HEK293 (cell line): ENCODE results near the gene SMIM30.

Experiments
- CTCF ChIA-PET: fragments of 350-600 bp; formaldehyde crosslinking; extraction: SDS; loops from one replicate; lab custom pipeline; 2021; ENCODE audit warnings: antibody characterized with exemption; lab: Yijun Ruan, JAX
- POLR2A ChIA-PET: fragments of 300-600 bp; formaldehyde crosslinking; extraction: SDS; loops from one replicate; lab custom pipeline; 2020; ENCODE audit warnings: antibody characterized with exemption, inconsistent platforms; lab: Yijun Ruan, JAX
- H3K27ac ChIP-seq: fragments of 200-500 bp; sonication (Bioruptor generic); 2 replicates; pipeline ENCODE4 v1.5.1; 2014; ENCODE audit warnings: low read depth, low read length, control low read depth, inconsistent platforms; ENCODE audit errors: extremely low read depth
- H3K36me3 ChIP-seq, 2 experiments: fragments of 200-500 bp in 1 of 2; sonication (Bioruptor generic) in 1 of 2; 1 replicate in 1 of 2; 2 replicates in 1 of 2; pipeline ENCODE4 v1.5.1; 2014 to 2017; ENCODE audit warnings: inconsistent platforms in 2 of 2, low read length in 2 of 2; ENCODE audit not compliant: control insufficient read depth in 2 of 2, insufficient read depth in 1 of 2
- H3K4me1 ChIP-seq: fragments of 200-500 bp; sonication (Bioruptor generic); 2 replicates; pipeline ENCODE4 v1.5.1; 2014; ENCODE audit warnings: mild to moderate bottlenecking, low read length, inconsistent platforms; ENCODE audit not compliant: control insufficient read depth, insufficient read depth
- H3K4me3 ChIP-seq: 2 replicates; pipeline ENCODE4 v1.5.1; 2011; ENCODE audit warnings: low read depth, mild to moderate bottlenecking, control low read depth, low read length, moderate library complexity
- H3K9me3 ChIP-seq: fragments of 200-500 bp; sonication (Bioruptor generic); 2 replicates; pipeline ENCODE4 v1.5.1; 2014; ENCODE audit warnings: low read depth, low read length, inconsistent platforms; ENCODE audit not compliant: control insufficient read depth, insufficient read depth
- EGR2 ChIP-seq: fragments of 450-650 bp; formaldehyde crosslinking; IDR thresholded peaks from 2 replicates; pipeline ENCODE4 v1.5.1; 2016; ENCODE audit warnings: low read depth, missing biosample characterization, missing genetic modification characterization
- HIC1 ChIP-seq: fragments of 450-650 bp; formaldehyde crosslinking; IDR thresholded peaks from 2 replicates; pipeline ENCODE4 v1.5.1; 2016; ENCODE audit warnings: missing biosample characterization, missing genetic modification characterization
- HOXC10 ChIP-seq: sonication (generic); formaldehyde crosslinking; IDR thresholded peaks from 2 replicates; pipeline ENCODE4 v1.8.1; 2023; ENCODE audit warnings: mild to moderate bottlenecking, missing genetic modification reagents
- KLF8 ChIP-seq: fragments of 450-650 bp; formaldehyde crosslinking; IDR thresholded peaks from 2 replicates; pipeline ENCODE4 v1.5.1; 2016; ENCODE audit warnings: missing biosample characterization, missing genetic modification characterization
- OSR2 ChIP-seq: fragments of 450-650 bp; formaldehyde crosslinking; IDR thresholded peaks from 2 replicates; pipeline ENCODE4 v1.5.1; 2016; ENCODE audit warnings: missing biosample characterization, missing genetic modification characterization
- OVOL3 ChIP-seq: fragments of 450-650 bp; formaldehyde crosslinking; IDR thresholded peaks from 2 replicates; pipeline ENCODE4 v1.5.1; 2016; ENCODE audit warnings: missing biosample characterization, missing genetic modification characterization
- PRDM6 ChIP-seq: fragments of 450-650 bp; formaldehyde crosslinking; IDR thresholded peaks from 2 replicates; pipeline ENCODE4 v1.5.1; 2017; ENCODE audit warnings: missing biosample characterization, missing genetic modification characterization
- REST ChIP-seq: fragments of 450-650 bp; formaldehyde crosslinking; IDR thresholded peaks from 2 replicates; pipeline ENCODE4 v1.5.1; 2016; ENCODE audit warnings: missing biosample characterization, missing genetic modification characterization
- ZBTB7A ChIP-seq: fragments of 450-650 bp; formaldehyde crosslinking; IDR thresholded peaks from 2 replicates; pipeline ENCODE4 v1.5.1; 2016; ENCODE audit warnings: low read depth, missing biosample characterization, missing genetic modification characterization
- ZBTB8A ChIP-seq: fragments of 450-650 bp; formaldehyde crosslinking; IDR thresholded peaks from 2 replicates; pipeline ENCODE4 v1.5.1; 2016; ENCODE audit warnings: missing biosample characterization, missing genetic modification characterization
- ZFP37 ChIP-seq: fragments of 450-650 bp; formaldehyde crosslinking; IDR thresholded peaks from 2 replicates; pipeline ENCODE4 v1.5.1; 2016; ENCODE audit warnings: missing biosample characterization, missing genetic modification characterization
- ZNF112 ChIP-seq: fragments of 450-650 bp; formaldehyde crosslinking; IDR thresholded peaks from 2 replicates; pipeline ENCODE4 v1.5.0; 2017; ENCODE audit warnings: missing biosample characterization, missing genetic modification characterization
- ZNF114 ChIP-seq: fragments of 450-650 bp; formaldehyde crosslinking; IDR thresholded peaks from 2 replicates; pipeline ENCODE4 v1.5.0; 2017; ENCODE audit warnings: missing biosample characterization, missing genetic modification characterization
- ZNF19 ChIP-seq: fragments of 450-650 bp; formaldehyde crosslinking; IDR thresholded peaks from 2 replicates; pipeline ENCODE4; 2016; ENCODE audit warnings: missing biosample characterization, missing genetic modification characterization, low read depth
- ZNF302 ChIP-seq: fragments of 450-650 bp; formaldehyde crosslinking; IDR thresholded peaks from 2 replicates; pipeline ENCODE4 v1.5.1; 2016; ENCODE audit warnings: missing biosample characterization, missing genetic modification characterization, low read depth
- ZNF335 ChIP-seq: fragments of 450-650 bp; formaldehyde crosslinking; conservative IDR thresholded peaks from 2 replicates; pipeline ENCODE4 v1.5.1; 2016; ENCODE audit warnings: missing biosample characterization, missing genetic modification characterization
- ZNF341 ChIP-seq: fragments of 450-650 bp; formaldehyde crosslinking; IDR thresholded peaks from 2 replicates; pipeline ENCODE4; 2016; ENCODE audit warnings: low read depth, missing biosample characterization, missing genetic modification characterization
- ZNF391 ChIP-seq: fragments of 450-650 bp; formaldehyde crosslinking; IDR thresholded peaks from 2 replicates; pipeline ENCODE4 v1.5.1; 2016; ENCODE audit warnings: low read depth, missing biosample characterization, missing genetic modification characterization, borderline replicate concordance
- ZNF510 ChIP-seq: fragments of 450-650 bp; formaldehyde crosslinking; IDR thresholded peaks from 2 replicates; pipeline ENCODE4 v1.5.1; 2018; ENCODE audit warnings: mild to moderate bottlenecking, missing genetic modification characterization, missing biosample characterization; ENCODE audit not compliant: insufficient replicate concordance
- ZNF610 ChIP-seq: fragments of 450-650 bp; formaldehyde crosslinking; IDR thresholded peaks from 2 replicates; pipeline ENCODE4 v1.5.1; 2016; ENCODE audit warnings: missing biosample characterization, missing genetic modification characterization, borderline replicate concordance
- ZNF623 ChIP-seq: fragments of 450-650 bp; formaldehyde crosslinking; IDR thresholded peaks from 2 replicates; pipeline ENCODE4 v1.5.1; 2016; ENCODE audit warnings: missing biosample characterization, missing genetic modification characterization
- ZNF624 ChIP-seq: fragments of 450-650 bp; formaldehyde crosslinking; IDR thresholded peaks from 2 replicates; pipeline ENCODE4 v1.5.1; 2017; ENCODE audit warnings: missing biosample characterization, missing genetic modification characterization
- ZNF629 ChIP-seq: fragments of 450-650 bp; formaldehyde crosslinking; IDR thresholded peaks from 2 replicates; pipeline ENCODE4 v1.5.1; 2017; ENCODE audit warnings: missing biosample characterization, missing genetic modification characterization
- ZNF701 ChIP-seq: fragments of 450-650 bp; formaldehyde crosslinking; IDR thresholded peaks from 2 replicates; pipeline ENCODE4 v1.5.1; 2016; ENCODE audit warnings: missing biosample characterization, missing genetic modification characterization

Gene SMIM30

GRCh38 chr7:113120647-113121046 lies 2.3 kb upstream of the SMIM30 start:
- Histone ChIP-seq H3K4me3 (no peak overlapping the region), H3K36me3 (peaks cover 0 to 9% of the 10 kb centered on the region in 2 experiments; a peak in 1 of 3 replicates), H3K9me3 (no peaks in the 10 kb centered on the region), H3K4me1 (no peaks in the 10 kb centered on the region), H3K27ac (no peak overlapping the region)
- ChIA-PET POLR2A (no interaction called here), CTCF (interaction anchor here (0.6 to 1.2 kb wide), 2 partner anchors 38 to 106 kb away, joined by 4 to 5 read pairs; no protein-coding TSS in a partner anchor)
- TF ChIP-seq ZNF114 (tag by site-specific recombination) (no peak), OSR2 (tag by site-specific recombination) (no peak), EGR2 (tag by site-specific recombination) (no peak), ZBTB8A (tag by site-specific recombination) (no peak), OVOL3 (tag by site-specific recombination) (no peak), PRDM6 (tag by site-specific recombination) (no peak), ZNF701 (tag by site-specific recombination) (no peak)

- TF ChIP-seq ZNF610 (tag by site-specific recombination) (no peak), ZNF624 (tag by site-specific recombination) (no peak), REST (tag by site-specific recombination) (no peak), ZBTB7A (tag by site-specific recombination) (no peak), ZFP37 (no peak), HOXC10 (CRISPR knock-in tag) (no peak), ZNF391 (tag by site-specific recombination) (no peak), ZBTB8A (tag by site-specific recombination) (no peak), HIC1 (tag by site-specific recombination) (no peak), ZNF302 (tag by site-specific recombination) (no peak), KLF8 (tag by site-specific recombination) (no peak), OSR2 (tag by site-specific recombination) (no peak), ZNF341 (no peak), ZNF112 (tag by site-specific recombination) (no peak), ZNF19 (tag by site-specific recombination) (no peak), ZNF335 (no peak), ZNF510 (tag by site-specific recombination) (no peak), ZNF629 (tag by site-specific recombination) (no peak), ZNF623 (tag by site-specific recombination) (no peak)
- Histone ChIP-seq H3K27ac (no peak overlapping the region), H3K4me1 (no peaks in the 10 kb centered on the region), H3K9me3 (no peaks in the 10 kb centered on the region), H3K36me3 (peaks cover 0 to 12% of the 10 kb centered on the region in 2 experiments; a peak in 1 of 3 replicates), H3K4me3 (no peak overlapping the region)
- ChIA-PET POLR2A (no interaction called here), CTCF (no interaction called here)
Observed at GRCh38 chr7:113119429-113119828, 1.1 kb upstream of the SMIM30 start.
